HG02973 (cell line): ENCODE data around the gene TMTC2.
"Not testable (repeated sequence)": the region's sequence is repeated elsewhere in the genome, so short reads cannot be mapped to it uniquely, and the experiment has no call there.

Experiments used
- ATAC-seq: cut with Tn5 transposase; IDR thresholded peaks from one replicate; pipeline ENCODE4 v1.9.1; 2021; ENCODE audit warnings: moderate library complexity; ENCODE audit not compliant: unreplicated experiment

The TMTC2 gene

GRCh38 chr12:82838827-82839226 is 152.1 kb downstream of the TMTC2 start:
- ATAC-seq, result no peak

- ATAC-seq, result no peak
These were observed 153.1 kb downstream of the TMTC2 start for GRCh38 chr12:82839796-82840195.

- ATAC-seq, result no peak
These were observed 154.8 kb downstream of the TMTC2 start for GRCh38 chr12:82841487-82841904.

- ATAC-seq, result no peak
These were observed 155.8 kb downstream of the TMTC2 start for GRCh38 chr12:82842480-82842879.

GRCh38 chr12:82845076-82845475 is 158.4 kb downstream of the TMTC2 start:
- not testable (repeated sequence) for ATAC-seq

- ATAC-seq, result no peak
These were observed 162.1 kb downstream of the TMTC2 start for GRCh38 chr12:82848845-82849244.

GRCh38 chr12:82852529-82852928 is 165.8 kb downstream of the TMTC2 start:
- no peak for ATAC-seq

- peak; percentile 78 for ATAC-seq
These were observed 169.2 kb downstream of the TMTC2 start for GRCh38 chr12:82855872-82856271.

GRCh38 chr12:82857276-82857675 is 170.6 kb downstream of the TMTC2 start:
- no peak for ATAC-seq

GRCh38 chr12:82857911-82858533 is 171.3 kb downstream of the TMTC2 start:
- ATAC-seq, result no peak

- ATAC-seq, result no peak
These were observed 171.8 kb downstream of the TMTC2 start for GRCh38 chr12:82858534-82858917.

- no peak for ATAC-seq
These were observed 175.5 kb downstream of the TMTC2 start for GRCh38 chr12:82862069-82862841.

GRCh38 chr12:82862876-82863649 is 176.4 kb downstream of the TMTC2 start:
- no peak for ATAC-seq

- ATAC-seq, result no peak
These were observed 179.6 kb downstream of the TMTC2 start for GRCh38 chr12:82866227-82866775.

GRCh38 chr12:82866946-82867345 is 180.2 kb downstream of the TMTC2 start:
- no peak for ATAC-seq

- ATAC-seq, result no peak
These were observed 181.2 kb downstream of the TMTC2 start for GRCh38 chr12:82867762-82868500.

GRCh38 chr12:82870771-82871377 is 184.2 kb downstream of the TMTC2 start:
- no peak for ATAC-seq

- ATAC-seq, result no peak
These were observed 185.4 kb downstream of the TMTC2 start for GRCh38 chr12:82872088-82872487.

- no peak for ATAC-seq
These were observed 186.6 kb downstream of the TMTC2 start for GRCh38 chr12:82873309-82873708.

GRCh38 chr12:82873951-82874350 is 187.2 kb downstream of the TMTC2 start:
- ATAC-seq, result no peak
